GM18870 (cell line): ENCODE results near the gene BCAR3.

Experiments
- ATAC-seq: cut with Tn5 transposase; IDR thresholded peaks from one replicate; pipeline ENCODE4 v1.9.1; 2021; ENCODE audit warnings: moderate library complexity; ENCODE audit not compliant: unreplicated experiment

Gene BCAR3

DNA sequence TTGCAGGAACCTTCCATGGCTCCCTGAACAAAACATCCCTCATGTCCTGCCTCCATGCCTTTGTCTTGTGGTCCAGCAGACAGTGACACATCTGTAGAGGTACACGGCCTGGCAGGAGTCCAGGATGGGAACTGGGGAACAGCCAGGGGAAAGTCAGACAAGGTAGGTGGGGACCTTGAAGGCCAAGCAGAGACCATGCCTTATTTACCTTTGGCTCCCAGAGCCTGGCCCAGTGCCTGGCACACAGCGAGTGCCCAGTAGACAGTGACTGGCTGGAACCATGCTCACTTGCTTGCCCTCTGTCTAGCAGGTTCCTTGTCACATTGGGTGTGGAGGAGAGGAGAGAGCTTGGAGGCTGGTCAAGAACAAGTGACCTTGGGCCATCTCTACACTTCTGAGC, 81.0 kb downstream of the BCAR3 start:
- no peak for ATAC-seq

DNA sequence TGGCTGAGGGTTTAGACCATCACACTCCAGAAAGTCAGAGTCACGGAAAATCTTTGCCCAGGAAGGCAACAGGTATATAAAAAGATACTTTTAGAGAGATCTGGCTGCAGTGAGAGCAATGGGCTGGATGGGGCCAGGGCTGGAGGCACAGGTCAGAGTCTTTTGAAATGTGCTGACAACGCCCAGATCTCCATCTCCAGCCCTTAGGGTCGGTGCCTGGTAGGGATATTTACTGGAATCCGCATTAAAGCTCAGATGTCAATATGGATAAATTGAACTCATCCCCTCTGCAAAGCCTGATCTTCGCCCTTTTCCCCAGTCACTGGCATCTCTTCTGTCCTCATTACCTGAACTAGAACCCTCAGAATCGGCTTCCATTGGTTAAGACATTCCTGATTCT, 82.2 kb downstream of the BCAR3 start:
- no peak for ATAC-seq

DNA sequence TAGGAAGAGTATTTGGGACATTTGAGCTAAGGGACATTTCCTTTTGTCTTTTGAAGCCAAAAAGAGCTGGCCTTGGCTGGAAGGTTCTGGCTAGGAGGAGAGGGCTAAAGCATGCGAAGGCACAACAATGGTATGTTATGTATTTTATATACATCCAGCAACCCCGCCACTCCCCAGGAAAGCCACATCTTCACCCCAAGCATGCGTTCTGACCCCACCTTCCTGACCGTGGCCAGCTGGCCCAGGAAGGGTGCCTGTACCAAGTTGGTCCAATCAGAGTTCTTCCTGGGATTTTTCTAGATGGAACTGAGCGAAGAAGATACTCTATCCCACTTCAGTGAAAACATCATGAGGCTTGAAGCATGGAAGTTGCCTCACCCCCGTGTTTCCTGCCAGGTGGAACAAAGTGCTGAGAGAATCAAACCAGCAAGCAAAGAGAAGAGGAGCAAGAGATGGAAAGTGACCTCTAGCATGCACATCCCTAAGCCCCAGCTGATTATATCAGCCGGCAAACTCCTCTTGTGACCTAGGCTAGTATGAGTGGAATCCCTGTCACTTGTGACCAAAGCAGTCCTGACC, 82.7 kb downstream of the BCAR3 start:
- ATAC-seq, result no peak

DNA sequence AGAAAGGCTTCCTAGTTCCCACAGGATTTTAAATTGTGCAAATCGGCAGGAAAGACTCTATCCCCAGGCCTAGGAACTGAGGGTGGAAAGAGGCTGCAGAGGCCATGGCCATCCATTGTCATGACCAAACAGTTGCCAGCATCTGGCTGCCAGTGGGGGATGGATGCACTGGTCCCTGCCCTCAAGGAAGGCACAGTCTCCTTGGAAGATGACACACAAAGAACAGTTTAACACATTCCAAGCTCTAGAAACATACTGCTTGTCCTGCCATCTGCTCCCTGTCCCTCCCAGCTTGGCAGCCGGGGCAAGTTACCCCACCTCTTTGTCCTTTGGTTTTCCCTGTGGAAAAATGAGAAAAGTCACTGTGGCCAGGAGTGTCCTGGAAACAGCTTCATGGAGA, 83.2 kb downstream of the BCAR3 start:
- no peak for ATAC-seq

DNA sequence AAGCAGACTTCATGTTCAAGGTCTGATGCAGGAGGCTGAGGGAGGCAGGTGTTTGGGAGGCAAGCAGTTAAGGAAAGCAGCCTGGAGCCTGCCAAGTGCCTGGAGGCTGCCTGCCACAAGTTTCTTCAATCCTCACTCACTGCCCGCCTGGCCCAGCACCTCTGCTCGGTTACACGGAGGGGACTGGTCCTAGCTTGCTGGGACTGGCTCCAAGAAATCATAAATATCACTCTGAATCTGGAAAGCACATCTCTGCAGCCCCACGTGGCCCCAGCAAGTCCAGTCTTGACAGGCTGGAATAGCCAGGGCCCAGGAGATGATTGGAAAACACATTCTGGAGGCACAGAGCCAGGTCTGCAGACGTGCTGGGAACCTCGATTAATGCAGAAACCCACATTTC, 83.9 kb downstream of the BCAR3 start:
- no peak for ATAC-seq

DNA sequence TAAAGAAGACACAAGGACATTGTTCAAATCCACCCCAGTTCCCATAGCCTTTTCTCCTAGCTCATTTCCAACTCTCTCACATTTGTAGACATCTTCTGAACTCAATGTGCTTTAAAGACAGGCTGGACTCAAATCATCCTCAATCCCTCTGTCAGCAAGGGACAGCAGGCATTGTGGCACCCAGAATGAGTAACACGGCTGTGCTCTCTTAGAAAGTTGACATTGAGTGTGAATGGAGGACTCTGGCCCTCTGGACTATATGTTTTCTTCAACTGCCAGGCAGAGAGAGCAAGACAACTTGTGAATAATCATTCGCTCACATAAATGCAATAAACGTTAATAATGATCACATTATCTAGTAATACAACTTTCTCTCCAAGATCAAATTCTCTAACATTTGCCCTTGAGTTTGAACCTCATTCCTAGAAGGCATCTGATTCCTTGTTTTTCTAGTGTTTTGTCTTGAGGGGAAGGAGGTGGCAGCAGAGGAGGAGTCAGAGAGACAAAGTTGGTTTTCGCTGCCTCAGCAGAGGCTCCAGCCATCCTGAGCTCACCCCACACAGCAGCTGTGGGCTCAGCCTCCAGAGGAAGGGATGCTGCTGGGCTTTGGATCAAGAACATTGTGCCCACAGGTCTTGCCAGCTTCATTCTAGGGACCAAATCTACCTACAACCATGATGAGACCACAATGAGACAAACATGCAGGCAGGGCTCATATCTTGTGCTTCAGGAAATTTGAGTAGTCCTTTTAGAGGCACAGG, 85.1 kb downstream of the BCAR3 start:
- no peak for ATAC-seq

DNA sequence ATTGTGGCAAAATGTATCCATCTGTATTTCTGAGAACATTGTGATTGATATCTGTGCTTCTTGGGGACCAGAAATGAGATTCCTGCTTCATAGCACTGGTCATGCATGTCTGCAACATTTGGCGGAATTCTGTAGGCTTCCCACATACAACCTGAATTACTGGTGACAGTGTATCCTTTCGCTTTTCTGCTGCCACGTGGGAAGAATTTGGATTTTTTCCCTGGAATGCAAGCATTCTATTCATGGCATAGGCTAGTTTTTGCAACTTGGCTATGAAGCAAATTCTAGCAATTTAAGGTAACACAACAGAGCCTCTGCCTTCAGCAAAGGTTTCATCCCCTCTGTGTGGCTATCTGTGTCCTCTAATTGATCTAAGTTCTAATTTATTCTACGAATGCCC, 85.9 kb downstream of the BCAR3 start:
- ATAC-seq, result no peak

DNA sequence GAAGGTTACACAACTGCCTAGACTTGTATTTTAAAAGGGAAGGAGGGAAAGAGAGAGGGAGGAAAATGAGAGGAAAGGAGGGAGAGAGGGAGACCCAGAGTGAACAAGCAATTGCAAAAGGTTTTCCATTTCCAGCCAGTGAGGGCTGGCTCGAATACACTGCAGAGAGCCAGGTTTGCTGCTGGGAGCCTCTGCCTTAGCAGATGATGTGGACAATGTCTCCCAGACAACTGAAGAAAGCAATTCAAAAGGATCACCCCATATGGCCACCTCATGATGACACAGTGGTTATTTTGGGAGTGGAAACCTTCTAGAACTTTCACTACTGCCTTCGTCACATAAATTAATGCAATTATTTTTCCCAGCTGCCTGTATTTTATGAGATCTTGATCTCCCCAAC, 86.4 kb downstream of the BCAR3 start:
- no peak for ATAC-seq

DNA sequence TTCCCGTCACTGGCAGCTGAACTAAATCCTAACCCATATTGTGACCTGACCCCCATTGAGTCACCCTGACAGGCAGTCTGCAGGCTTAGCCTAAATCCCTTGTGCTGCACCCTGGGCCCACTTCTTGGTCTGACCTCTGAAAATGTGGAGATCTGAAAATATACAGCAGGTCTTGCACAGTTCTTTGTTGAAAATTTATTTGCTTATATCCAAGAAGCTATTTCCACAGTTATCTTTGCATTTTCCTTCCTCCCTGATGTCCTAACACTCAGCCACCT, 87.1 kb downstream of the BCAR3 start:
- ATAC-seq, result no peak

DNA sequence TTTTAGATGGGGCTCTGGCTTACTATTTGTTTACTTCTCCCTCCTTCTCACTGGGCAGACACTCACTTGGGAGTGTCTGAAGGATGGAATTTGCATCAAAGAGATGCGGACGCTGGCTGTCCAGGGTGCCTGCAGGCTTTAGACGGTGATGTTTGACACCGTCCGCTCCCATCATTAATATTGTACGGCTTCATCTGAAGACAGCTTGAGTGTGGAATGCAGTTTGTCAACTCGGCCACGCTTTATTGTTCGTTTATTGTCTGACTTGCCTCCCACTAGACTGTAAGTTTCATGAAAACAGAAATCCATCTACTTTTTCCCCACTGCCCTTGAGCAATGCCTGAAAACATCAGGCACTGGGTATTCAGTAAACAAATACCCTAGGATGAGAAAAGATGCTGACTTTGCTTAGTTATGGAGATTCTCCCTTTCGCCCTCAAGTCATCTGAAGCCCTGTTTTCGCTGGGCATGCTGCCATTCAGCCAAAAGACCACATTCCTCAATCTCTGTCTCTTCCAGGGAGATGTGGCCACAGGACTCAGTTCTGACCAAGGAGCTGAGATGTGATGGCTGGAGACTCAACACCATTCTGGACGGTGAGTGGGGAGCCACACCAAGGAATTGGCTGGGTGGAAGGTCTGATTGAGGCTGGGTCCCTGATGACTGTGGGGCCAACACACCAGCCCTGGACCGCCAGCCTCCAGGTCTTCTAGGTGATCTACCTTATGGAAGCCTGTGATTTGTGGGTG, 87.6 kb downstream of the BCAR3 start:
- no peak for ATAC-seq

DNA sequence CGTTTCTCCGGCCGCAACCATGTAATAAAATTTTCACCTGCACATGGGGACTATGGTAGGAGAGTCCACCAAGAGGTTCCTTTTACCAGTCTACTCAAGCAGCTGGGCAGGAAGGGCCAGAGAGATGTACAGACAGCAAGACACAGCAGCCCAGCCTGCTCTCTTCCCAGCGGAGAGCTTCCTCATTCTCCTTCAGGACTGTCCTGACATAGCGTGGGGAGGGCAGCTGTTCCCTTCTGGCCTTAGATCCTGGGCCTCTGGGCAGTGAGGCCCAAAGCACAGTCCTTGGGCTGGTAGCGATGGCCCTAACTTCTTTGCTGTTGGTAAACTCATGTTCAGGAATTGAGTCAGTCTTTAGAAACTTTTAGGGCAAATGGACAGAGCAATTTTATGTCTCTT, 89.1 kb downstream of the BCAR3 start:
- ATAC-seq, result no peak

DNA sequence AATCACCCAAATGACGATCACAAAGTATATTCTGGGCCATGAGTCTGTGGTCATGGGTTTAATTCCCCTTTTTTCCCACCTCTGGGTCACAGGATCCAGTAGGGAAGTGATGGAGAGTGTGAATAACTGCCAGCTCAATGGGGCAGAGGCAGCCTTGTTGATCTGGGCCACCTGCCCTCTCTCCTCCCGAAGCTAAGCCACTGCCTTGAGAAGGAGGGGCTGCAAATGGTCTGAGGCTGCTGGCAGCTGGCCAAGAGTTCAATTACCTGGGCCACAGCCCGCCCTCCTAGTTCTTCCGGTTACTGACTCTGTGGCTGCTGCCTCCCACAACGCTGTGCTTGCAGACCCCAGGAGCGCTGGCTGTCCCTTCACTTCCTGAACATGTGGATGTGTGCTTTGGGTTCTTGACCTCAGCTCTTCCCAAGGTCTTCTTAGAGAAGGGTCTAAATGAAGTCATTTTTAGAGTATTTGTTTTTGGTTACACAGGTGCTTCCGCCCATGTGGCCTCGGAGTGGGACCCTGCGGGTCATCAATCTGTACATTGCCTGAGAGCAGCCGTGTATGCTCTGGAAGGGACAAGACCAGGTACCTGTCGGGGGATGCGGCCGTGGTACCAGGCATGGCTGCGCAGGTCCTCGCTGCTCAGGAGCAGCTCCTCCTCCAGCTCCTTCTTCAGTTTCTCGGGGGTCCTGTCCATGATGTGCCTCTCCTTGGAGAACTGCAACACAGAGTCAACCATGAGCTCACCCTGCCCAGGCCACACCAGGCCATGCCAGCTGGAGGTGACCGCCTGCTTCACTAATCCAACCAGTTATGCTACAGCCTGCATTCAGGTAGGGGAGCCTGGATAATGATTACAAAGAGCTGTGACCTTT, 89.7 kb downstream of the BCAR3 start:
- peak; percentile 84 for ATAC-seq

DNA sequence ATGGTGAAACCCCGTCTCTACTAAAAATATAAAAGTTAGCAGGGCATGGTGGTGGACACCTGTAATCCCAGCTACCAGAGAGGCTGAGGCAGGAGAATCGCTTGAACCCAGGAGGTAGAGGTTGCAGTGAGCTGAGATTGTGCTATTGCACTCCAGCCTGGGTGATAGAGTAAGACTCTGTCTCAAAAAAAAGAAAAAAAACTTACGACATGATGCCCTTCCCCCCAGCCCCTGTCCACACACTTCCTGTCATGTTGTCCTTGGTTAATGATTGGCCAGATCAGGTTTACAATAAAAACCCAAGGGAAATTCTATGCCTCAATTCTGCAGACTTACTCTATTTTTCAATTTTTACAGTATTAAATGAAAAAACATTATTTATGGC, 90.4 kb downstream of the BCAR3 start:
- peak; percentile 21 for ATAC-seq

DNA sequence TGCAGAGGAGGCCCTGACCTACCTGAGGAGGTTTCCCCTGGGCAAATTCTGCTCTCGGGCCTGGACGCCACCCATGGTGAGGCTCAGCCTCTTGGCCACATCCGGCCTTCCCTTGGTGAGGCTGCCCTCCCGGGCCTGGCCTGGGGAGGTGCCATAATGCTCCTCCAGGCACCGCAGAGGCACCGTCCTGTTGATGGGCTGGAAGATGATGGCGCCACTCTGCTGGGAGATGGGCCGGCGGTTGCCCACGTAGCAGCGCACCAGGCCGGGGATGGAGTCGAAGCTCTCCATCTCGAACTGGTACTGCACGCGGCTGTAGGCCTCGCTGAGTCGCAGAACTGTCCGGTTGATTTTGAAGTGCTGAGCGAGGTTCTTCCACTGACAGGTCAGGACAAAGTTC, 92.7 kb downstream of the BCAR3 start:
- no peak for ATAC-seq

DNA sequence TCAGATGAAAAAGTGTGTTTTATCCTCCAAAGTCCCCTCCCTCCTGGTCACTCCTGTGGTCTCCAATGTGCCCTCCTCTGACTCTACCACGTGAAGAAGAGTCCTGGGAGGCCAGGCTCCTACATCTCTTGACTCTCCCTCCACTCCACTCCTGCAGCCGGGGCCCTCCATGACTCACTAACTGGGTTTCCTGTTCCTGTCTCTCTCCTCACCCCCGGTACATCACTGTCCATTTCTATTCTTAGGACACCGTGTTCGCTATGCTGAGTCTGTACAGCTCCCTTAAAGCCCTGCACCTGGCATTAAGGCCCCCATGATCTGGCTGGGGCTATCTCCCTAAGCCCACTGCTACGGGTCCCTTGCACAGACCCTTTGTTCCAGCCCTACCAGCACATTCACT, 93.4 kb downstream of the BCAR3 start:
- ATAC-seq, result no peak

DNA sequence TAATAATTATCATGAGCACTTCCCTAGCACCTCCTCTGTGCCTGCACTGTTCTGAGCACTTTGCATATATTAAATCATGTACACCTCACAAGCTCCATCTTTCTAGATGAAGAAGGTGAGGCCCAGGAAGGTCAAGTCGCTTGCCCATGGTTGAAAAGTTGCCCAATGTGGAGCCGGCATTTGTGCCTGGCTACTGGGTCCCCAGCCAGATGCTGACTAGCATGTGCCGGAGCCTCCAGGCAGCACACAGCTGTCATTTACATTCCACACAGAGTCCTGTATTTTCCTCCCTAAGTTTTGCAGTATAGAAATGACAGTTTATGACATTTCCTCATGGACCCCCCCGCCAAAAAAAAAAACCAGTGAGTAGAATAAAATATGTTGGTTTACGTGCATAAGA, 94.3 kb downstream of the BCAR3 start:
- ATAC-seq, result no peak

DNA sequence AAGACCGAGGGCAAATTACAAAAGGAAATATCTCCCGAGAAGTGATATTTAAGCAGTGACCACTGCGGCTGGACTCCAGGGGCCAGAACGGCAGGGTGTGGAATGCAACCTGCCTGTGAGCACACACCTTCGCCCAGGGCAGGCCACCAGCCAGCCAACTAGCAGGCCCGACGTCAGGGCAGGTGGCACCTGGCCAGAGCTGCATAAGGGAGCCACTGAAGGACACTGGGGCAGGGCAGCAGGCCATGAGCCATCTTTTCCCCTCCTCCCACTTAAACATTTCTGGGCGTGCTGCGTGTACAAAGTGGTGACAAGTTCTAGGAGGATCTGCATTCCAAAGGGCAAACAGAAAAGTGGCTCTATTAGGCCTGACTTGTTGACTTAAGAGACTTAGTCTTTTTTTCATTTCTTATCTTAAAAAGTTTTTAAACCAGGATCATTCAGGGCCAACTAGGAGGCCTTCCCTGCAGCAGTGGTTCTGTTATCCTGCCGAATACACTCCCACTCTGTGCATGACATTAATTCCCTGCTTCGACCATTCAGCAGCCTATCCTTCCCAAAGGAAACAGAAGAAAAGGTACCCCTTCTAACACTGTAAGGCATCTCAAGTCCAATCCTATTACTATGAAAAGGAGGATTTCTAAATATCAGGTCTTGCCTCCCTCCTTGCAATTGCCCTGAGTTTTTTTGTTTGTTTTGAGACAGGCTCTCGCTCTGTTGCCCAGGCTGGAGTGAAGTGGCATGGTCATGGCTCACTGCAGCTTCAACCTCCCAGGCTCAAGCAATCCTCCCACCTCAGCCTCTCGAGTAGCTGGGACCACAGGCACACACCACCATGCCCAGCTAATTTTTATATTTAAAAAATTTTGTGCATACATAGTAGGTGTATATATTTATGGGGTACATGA, 96.3 kb downstream of the BCAR3 start:
- no peak for ATAC-seq

DNA sequence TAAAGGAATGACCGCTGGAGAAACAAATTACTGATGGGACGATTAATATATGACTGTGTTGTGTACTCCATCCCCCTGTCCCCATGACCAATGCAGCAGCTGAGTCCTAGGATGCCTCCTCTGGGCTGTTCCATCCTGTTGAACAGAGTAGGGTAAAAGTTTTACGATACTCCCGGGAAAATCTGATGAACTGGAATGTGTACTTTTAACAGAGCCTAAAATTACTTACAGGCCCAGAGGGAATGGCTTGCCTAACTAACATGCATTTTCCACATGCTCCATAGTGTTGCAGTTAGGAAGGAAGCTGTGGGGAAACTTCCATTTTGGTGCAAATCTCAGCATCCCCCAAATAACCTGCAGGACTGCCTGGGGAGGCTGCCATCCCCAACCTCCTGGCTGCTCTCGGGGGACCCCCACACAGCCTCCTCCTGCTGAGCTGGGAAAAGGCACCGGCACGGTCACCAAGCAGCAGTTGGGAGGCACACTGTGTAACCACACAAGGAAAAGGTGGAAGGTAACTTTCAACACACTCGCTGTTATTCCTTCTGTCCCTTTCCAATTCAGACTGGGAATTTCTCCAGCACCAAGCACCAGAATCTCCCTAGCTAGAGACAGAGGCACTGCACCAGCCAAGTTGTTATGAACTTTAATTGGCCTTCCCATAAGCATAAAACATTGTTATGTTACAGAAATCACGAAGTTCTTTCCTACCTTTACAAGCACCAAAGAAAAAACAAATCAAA, 97.2 kb downstream of the BCAR3 start:
- ATAC-seq, result no peak

DNA sequence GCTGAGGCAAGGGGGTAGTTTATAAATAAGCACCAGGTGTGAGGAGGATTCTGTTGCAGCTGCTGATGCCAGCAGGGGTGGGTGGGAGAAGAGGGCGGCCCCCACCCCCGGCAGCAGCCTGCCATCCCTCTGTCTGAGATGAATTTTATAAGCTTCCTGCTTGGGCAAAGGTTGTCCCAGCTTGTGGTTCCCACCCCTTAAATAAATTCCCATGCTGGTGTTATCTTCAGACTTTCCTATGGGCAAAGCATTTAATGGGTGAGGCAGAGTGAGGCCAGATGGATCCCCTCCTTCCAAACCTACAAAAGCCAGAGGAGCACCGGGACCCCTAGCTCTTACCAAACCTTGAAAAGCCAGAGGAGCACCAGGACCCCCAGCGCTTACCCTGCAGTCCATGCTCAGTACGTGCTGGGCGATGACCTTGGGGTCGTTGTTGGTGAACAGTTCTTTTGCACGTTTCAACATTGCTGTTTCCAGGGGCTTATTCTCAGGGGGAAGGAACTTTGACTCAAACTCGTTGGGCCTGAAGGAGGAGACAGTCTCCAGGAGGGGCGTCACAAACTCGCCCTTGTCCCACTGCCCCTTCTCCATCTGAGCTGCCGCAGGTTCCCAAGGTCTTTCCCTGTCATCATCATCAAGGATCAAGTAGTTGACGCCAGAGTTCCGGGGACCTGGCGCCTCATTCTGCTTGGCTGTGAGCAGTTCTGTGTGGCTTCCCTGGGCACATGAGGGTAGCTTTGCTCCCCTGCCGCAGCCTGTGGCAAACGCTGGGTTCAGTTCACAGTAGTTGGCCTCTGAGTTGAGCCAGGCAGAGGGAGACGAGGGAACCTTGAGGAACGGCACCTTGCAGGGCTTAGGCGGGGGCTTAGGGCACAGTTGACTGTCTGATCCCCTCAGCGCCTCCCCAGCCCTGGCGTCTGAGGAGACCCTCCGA, 99.5 kb downstream of the BCAR3 start:
- no peak for ATAC-seq
